ENCODE results near the gene UNC80.

Gene UNC80

DNA sequence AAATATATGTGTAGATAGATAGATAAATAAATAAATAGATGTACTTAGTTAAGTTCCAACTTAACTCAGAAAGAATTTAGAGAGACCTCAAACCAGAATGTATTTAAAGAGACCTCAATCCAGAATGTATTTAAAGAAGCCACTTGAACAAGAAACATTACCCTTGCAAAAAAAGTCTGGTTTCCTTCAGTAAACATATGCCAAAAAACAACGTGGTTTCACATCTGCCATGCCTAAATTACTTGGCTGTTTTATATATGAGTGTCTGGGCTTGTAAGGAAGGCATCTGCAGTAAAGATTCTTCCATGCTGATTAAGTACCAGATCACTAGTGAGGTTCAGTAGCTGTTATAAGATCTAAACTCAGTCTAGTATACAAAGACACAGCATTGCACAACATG is 201.7 kb downstream of the UNC80 start:
- DNase-seq = no peak

DNA sequence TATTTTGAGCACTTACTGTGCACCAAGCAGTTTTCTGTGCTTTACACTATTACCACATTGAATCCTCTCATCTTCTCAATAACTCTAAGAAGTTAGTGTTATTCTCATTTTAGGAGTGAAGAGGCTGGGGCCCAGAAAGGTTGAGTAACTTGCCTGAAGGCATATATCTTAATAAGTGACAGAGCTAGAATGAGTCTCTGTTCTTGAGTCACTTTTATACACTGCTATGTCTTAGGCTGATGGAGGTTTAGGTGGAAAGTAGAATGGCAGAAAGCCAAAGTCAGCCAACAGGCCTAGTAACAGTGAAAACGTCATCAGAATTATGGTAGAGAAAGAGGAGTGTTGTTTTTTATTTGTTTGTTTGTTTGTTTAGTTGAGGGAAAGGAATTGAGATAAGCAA is 202.9 kb downstream of the UNC80 start:
- no peak for DNase-seq

DNA sequence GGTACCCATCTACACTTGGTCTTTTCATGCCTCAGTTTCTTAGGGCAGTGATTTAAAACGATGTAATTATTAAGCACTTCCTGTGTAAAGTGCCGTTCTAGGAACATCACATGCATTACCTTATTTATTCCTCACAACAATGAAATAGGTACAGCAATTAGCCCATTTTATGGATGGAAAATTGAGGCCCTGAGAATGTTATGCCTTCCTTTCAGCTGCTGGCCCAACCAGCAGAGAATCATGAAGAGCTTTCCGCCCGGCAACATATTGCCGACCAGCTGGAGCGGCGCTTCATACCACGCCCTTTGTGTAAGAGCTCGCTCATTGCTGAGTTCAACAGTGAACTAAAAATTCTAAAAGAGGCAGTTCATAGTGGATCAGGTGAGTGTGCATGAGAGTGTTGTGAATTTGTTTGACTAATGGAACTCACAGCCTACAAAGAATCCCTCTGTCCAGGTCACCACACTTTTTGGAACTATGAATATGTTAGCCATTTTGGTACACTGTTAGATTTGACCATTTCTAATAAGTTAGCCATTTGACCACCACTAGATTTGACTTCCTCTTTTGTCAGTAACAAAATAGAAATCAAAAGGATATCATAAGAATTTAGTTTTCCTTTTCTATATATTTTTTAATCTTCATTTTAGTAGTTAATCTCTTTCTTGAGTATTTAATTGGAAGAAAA is 205.2 kb downstream of the UNC80 start:
- no peak for DNase-seq

DNA sequence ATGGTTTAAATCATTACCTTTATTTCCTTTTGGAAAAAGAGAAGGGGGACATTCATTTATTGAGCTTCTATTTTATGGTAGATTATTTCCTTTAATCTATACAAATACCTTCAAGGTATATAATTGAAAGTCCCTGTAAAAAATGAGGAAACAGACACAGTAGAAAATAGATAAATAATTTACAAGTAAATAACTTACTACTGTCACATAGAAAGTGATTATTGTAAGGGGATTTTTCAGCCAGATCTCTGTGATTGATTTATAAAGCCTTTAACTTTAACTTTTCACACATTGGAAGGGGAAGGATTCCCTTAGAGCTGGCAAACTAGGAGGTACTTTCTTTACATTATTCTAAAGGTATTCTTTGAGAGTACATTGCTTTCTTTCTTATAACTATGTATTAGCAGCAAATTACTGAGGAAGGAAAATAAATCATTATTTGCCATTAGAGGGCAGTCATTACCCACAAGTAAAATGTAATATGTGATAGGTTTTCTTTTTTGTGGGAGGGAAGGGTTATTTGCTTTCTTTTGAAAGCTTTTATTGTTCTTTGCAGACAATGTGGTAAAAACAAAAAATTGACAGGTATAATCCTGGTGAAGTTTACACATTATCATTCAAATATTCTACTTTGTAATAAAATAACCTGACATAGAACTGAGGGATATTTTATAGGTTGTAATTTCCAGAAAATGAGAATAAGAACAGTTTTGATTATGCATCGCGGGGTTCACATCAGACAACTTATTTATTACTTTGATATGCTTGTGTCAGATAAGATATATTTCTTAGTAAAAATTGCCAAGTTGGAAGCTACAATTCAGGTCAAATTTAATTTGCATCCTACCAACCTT is 206.0 kb downstream of the UNC80 start:
- DNase-seq = no peak

DNA sequence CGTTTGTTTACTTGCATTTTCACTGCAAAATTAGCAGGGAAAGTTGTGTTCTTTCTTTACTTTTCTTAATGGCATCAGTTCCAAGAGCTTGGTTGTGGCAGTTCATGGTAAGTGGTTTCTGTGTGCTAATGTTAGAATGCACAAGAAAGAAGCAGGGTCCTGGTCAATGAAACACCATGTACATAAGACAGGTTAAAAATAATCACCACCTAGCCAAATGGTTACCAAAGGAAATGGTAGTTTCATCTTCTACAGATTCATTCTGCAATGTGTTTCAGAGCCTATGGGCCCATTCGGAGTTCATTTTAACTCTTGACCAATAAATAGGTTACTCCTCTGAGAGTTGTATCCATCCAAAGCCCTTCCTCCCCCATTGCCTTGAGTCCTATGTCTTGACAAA is 212.7 kb downstream of the UNC80 start:
- DNase-seq = no peak

DNA sequence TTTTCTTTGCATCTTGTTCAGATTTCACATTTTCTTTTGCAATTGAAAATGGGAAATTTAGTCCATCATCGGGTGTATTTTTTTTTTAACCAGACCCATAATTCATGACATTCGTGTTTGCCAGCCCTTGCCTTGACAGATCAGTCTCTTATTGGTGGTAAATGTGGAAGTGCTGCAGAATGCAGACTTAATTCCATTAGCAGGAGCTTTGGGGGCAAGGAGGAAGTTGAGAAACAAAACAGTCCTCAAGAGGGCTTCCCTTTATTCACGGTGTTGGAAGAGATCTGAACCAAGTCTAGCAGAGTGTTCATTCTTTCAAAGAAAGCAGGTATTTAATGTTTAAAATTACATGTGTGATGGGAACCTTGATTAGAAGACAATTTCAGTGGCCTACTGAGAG is 214.2 kb downstream of the UNC80 start:
- no peak for DNase-seq

DNA sequence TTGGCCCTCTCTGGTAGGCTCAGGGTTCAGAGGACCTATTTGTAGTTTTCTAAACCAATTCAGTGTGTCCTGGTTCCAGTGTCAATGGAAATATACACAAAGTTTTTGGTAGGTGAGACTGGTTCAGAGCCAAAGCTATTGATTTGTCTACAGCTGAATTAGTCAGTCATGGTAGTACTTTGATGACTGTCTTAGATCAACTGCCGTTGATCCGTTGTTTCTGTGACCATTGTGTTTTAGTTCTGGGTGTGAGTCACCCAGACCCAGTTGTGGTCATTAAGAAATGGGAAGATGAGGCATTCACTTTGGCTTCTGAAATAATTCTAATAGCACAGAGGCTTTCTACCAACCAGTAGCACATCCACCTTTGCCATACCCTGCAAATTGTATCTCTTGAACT is 214.8 kb downstream of the UNC80 start:
- DNase-seq = no peak

DNA sequence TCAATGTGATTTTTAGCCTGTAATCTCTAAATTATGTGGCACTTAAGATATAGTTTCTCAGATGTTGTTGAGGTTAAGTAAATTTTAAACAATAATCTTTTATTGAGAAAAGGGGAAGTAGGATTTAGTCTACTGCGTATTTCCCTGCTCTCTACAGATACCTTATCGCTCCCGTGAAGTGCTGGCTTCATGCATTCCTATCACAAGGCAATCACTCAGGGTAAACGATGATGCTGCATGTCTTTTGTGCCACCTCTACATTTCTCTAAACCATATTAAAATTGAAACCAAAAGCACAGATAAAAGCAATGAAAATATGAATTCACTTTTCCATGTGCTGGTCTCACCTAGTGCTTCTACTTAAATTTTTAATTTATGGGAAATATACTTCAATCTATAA is 216.4 kb downstream of the UNC80 start:
- no peak for DNase-seq

DNA sequence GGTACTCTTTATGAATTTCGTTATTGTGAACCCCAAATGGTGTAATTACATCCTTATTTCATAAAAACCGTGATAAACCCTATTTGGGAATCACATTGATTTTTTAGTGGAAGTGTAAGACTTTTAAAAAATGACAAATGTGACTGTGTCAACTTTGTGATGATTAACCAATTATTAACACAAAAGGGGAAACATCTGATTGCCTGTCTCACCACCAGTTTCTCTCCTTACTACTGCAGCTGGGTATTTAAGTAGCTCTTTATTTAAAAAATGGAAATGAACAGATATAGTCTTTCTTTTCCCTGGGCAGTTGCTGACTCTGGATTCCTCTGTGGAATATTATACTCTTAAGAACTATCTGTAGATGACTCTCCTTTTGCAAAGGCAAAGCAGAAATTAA is 219.2 kb downstream of the UNC80 start:
- DNase-seq = no peak

DNA sequence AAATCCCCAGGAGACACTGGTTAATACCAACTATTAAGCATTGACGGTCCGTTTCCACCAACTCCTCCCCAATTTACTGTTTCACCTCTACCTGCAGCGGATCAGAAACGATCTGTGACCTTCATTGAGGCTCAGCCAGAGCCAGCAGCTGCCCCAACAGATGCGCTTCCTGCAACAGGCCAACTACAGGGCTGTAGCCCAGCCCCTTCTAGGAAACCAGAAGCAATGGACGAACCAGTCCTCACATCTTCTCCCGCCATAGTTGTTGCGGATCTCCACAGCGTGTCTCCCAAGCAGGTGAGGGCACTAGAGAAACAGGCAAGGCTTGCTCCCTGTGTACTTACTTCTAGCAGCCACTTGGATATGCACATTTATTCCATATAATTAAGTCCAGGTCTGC is 222.3 kb downstream of the UNC80 start:
- no peak for DNase-seq

DNA sequence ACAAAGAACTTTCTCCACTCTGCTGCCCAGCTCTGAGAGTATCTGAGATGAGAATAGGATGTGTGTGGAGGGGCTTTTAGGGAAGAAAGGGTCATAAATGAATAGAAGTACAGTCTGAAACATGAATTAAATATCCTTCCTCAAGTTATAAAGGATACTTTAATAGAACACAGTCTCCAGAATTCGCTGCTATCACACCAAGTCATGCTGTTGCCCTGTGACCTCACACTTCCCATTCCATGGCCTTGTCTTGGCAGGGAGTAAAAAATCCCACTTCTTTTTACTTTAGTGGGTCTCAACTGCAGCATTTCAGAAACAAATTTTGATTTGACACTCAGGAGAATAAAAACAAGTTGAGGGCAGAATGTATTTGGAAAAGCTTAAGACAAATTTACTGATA is 227.0 kb downstream of the UNC80 start:
- no peak for DNase-seq

DNA sequence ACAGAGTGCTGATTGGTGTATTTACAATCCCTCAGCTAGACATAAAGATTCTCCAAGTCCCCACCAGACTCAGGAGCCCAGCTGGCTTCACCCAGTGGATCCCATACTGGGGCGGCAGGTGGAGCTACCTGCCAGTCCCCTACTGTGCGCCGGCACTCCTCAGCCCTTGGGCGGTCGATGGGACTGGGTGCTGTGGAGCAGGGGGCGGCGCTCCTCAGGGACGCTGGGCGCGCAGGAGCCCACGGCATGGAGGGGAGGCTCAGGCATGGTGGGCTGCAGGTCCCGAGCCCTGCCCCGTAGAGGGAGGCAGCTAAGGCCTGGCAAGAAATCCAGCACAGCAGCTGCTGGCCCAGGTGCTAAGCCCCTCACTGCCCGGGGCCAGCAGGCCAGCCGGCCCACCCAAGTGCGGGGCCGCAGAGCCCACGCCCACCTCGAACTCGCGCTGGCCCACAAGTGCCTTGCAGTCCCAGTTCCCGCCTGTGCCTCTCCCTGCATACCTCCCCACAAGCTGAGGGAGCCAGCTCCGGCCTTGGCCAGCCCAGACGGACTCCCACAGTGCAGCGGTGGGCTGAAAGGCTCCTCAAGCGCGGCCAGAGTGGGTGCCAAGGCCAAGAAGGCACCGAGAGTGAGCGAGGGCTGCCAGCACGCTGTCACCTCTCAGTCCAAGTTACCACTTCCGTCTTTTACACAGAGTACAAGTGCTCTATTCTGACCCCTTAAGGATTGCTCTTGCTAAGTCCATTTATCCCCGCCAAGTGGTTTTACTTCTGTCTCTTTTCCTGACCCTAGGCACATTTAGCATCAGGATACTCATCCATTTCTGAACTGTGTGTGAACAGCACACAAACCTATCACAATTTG is 229.1 kb downstream of the UNC80 start:
- DNase-seq = no peak

DNA sequence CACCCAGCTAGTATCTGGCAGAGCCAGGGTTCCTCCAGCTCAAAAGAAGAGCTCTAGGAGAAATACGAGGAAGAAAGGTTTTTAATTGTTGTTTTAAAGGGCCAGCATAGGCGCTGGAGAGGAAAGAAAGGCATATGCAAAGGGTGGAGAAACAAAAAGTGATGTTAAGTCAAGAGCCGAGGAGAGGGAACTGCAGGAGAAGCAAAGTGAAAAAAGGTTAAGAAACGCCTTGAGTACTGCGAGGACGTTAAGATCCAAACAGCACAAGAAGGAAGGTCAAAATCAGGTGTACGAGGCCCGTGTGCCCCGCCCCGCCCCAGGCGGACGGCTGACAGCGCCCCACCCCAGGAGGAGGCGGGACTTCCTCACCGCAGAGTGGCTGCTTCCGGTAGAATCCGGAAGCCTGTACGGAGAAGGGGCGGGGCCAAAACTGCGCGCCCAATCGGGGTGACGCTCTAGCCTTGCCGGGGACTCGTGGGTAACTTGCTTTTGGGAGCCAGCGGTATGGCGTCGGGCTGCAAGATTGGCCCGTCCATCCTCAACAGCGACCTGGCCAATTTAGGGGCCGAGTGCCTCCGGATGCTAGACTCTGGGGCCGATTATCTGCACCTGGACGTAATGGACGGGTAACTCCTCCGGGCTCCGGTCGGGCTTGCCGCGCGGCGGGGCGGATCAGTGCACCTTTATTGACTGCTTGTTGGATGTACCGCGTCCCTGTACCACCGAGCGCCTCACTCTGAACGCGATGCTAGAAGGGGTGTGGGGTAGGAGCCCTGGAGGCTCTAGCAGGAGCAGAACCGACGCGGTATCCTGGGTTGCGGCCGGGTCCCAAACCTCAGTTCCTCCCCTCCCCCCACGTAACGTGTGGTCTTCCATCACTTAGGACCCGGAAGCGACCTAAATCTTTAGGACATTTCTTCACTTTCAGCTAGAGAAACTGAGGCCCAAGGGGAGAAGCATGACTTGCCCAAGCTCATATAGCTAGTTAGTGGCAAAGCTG is 230.8 kb downstream of the UNC80 start, which contains the start of gene RPE:
TSS of gene RPE (plus strand) at position 481 of the 1,000 bp plus-strand sequence. CDS start at position 505, 24 bp downstream.
- DNase-seq = peak; percentile 99

DNA sequence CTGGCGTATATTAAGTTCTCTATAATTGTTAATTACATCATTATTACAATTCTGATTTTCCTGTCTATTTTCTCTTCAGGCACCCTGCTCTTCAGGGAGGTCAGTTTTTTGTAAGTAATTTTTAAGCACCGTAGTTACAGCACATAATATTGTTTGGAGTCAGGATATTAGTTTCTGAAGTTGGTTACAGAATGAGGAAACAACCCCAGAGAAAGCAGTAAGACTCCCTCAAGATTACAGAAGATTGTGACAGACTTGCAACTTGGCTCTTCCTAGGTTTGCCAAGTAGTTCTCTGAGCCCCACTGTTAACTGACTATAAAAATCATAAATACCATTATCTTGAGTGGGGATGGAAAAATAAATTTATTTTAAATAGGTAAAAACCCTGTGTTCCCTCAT is 231.7 kb downstream of the UNC80 start:
- no peak for DNase-seq

DNA sequence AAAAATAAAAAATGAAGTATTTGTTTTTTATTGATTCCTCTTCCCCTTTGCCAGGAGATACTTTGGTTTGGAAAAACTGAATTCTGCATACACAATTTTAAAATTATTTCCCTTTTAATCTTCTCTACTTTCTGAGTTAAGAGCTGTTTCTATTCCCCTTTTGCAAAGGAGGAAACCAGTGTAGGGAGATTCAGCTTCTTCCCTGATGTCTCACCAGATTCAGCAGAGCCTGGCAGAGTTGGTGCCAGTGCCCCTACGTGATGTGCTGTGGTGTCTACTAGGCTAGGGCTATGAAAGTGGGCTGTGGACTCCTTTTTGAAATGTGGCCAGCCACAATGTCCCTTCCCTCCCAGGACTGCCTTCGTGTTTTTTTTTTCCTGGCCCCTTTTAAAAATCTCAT is 233.2 kb downstream of the UNC80 start:
- DNase-seq = no peak

DNA sequence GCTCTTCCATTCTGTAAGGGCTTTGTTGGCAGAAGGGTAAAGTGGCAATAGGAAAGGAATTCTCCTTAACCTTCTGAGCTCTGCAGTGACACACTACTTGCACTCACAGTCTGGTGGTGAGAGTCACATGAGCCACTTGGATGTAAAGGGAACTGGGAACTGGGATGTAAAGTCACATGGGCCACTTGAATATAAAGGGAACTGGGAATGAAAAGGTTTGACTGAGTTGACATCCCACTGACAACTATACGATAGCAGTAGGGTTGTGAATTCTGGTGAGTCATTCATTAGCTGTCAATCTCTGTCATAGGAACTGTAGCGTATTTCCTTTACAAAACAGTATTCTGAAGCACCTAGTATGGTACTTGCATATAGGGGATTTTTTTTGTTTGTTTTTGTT is 236.3 kb downstream of the UNC80 start:
- no peak for DNase-seq

DNA sequence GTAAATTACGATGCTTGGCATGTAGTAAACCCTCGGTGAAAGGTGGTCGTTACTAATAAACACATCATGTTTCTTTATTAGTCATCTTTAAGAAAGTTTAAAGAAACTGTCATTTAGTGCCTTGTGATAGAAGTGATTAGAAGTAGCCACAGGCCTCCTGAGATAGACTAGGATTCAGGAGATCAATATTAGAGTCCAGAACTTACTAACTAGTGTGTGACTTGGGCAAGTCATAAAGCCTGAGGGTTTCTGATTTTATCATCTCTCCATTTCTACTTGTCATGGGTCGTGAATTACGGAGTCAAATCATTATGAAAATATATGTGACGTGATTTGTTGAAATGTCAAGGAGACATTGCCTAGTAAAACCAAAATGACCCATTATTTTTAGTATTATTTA is 237.5 kb downstream of the UNC80 start:
- no peak for DNase-seq

DNA sequence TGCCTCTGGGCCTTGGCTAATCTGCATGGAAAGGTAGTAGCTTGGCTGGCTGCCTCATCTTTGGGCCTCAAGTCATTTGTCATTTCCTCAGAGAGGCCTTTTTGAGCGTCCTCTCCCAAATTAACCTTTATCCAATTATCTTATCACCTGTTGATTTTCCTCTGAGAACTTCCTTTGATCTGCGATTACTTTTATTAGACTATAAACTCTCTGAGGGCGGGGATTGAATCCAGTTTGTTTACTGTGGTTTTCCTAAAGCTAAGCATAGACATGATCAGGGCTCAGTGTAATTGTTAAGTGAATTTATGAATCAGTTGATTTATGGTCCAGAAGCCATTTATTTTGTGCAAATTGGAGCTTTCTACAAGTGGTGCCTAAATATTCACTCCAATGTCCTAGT is 238.3 kb downstream of the UNC80 start:
- DNase-seq = no peak

DNA sequence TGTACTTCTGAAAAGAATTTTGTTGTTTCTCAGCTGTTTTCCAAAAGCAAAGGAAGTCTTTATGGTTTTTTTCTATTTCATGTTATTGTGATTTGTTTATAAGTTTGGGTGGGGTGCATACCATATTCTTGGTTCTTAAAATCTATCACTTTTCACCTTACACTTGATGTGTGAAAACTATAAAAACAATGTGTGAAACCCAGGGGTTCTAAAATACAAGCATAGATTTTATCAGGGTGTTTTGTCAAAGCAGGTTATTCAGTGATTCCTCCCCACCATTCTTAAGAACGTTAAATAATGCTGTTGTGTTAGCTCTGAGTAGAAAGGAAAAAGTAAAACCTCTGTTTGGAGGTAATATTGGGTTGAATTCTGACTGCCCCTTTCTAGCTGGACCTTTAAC is 248.5 kb downstream of the UNC80 start:
- DNase-seq = no peak

DNA sequence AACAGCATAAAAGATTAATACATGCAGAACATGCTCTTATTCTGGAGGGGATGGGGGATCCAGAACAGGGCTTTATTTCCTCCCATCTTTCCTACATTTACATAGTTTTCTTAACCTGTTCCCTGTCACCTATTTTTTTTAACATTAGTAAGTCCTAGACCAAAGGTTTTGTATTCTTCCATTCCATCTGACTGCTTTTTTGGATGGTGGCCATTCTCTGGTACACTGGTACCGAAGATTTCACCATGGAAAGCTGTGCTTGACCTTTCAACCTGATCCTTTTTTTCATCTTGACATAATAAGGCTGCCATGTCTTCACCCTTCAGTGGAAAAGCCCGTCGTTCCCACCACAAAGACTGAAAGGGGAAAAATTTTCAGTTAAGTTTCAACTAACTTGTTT is 251.2 kb downstream of the UNC80 start:
- no peak for DNase-seq

DNA sequence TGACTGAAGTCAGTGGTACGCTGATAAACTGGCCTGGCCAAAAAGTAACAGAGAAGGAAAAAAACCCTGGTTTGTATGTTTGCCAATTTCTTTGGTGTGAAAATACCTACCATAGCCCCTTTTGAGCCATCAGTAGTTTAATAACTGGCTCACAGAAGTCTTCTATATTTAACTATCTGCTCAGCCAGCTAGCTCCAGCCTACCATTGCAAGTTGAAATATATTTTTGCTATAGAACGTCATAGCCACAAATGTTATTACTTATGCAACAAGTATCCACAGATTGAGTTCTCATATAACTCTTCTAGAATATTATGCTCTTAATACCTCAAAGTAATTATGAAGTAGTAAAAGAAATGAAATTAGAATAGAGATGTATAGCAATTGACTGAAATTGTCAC is 256.0 kb downstream of the UNC80 start:
- DNase-seq = no peak

DNA sequence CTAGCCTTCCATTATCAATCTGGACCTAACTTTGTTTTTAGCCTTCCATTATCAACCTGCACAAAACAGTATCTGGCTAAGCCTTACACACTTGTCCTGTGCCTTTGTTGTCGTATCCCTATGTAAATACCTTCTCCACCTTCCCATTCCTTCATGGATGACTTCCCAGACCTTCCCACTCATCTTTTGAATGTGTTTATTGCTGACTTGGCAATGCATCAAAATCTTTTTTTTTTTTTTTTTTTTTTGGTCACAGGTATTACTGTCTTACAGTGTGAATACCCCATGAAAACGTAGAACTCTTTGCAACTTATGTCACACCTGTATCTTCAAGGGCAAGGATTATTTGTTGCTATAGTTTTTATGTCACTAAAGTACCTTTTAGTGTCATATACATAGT is 256.5 kb downstream of the UNC80 start:
- DNase-seq = no peak
